ENCODE results near the gene ACO1.

GRCh38 chr9:32348106-32348695, 36.2 kb upstream of the ACO1 start:
- no peak for TF ChIP-seq POLR2AphosphoS5 (IDR thresholded peaks at IDR 0.05; ENCODE audit: low read depth, low read length)
- no peak for TF ChIP-seq TAF1 (IDR thresholded peaks at IDR 0.05; ENCODE audit: low read depth, low read length)
- no peak for TF ChIP-seq POLR2A (IDR thresholded peaks at IDR 0.05; ENCODE audit: low read depth, low read length)
- no peak for TF ChIP-seq SPI1 (IDR thresholded peaks at IDR 0.05; ENCODE audit: low read depth, low read length)
- no peak for TF ChIP-seq PAX5 (IDR thresholded peaks at IDR 0.05; ENCODE audit: insufficient read depth, low read length, severe bottlenecking)
- TF ChIP-seq POU2F2 (IDR thresholded peaks at IDR 0.05; ENCODE audit: low read depth, low read length) = no peak
